ENCODE measurements around the gene RALGDS.

The RALGDS gene

DNA sequence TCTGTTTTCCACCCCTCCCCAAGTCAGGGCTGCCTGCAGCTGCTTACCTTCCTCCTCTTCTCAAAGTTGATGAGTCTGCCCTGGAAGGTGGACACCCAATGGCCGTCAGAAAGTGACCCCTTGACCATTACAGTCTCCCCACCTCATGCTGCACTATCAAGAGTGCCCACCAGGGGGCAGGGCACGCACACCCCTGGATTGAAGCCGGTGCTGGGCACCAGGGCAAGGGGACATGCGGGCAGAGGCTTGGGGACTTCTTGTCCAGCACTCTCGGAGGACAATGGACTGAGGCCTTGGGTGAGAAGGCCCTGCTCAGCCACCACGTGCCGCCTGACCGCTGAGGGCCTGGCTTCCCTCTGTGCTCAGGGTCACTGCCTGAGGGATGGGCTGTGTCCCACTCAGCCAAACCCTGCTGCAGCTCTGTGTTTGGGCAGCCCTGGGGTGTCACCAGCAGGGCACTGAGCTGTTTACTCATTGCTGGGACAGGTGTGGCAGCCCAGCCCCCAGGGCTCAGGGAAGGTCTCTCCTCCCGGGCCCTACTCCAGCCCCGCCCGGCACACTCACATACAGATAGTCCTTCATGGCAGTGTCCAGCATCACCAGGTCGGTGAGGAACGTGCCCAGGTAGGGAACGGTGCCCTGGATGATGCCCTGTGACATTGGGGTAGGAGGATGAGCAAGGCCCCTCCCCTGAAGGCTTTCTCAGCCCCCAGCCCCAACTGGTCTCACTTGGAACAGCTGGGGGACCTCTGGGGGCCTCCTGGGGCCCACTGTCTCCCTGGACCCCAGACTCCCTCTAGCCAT, 17.7 kb downstream of the RALGDS start:
- TF ChIP-seq, protein P1, sequence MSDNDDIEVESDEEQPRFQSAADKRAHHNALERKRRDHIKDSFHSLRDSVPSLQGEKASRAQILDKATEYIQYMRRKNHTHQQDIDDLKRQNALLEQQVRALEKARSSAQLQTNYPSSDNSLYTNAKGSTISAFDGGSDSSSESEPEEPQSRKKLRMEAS (IDR thresholded peaks at IDR 0.05; ENCODE audit: low read depth, low read length): peak; percentile 44; the same call in 1 of the 2 replicates
- TF ChIP-seq POLR2A (IDR thresholded peaks at IDR 0.05; ENCODE audit: extremely low read depth, insufficient read length): no peak
- TF ChIP-seq, protein P2, sequence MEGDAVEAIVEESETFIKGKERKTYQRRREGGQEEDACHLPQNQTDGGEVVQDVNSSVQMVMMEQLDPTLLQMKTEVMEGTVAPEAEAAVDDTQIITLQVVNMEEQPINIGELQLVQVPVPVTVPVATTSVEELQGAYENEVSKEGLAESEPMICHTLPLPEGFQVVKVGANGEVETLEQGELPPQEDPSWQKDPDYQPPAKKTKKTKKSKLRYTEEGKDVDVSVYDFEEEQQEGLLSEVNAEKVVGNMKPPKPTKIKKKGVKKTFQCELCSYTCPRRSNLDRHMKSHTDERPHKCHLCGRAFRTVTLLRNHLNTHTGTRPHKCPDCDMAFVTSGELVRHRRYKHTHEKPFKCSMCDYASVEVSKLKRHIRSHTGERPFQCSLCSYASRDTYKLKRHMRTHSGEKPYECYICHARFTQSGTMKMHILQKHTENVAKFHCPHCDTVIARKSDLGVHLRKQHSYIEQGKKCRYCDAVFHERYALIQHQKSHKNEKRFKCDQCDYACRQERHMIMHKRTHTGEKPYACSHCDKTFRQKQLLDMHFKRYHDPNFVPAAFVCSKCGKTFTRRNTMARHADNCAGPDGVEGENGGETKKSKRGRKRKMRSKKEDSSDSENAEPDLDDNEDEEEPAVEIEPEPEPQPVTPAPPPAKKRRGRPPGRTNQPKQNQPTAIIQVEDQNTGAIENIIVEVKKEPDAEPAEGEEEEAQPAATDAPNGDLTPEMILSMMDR (IDR thresholded peaks at IDR 0.05; ENCODE audit: low read depth, low read length): peak; percentile 82
- DNase-seq (ENCODE audit: low read depth): peak; percentile 46

DNA sequence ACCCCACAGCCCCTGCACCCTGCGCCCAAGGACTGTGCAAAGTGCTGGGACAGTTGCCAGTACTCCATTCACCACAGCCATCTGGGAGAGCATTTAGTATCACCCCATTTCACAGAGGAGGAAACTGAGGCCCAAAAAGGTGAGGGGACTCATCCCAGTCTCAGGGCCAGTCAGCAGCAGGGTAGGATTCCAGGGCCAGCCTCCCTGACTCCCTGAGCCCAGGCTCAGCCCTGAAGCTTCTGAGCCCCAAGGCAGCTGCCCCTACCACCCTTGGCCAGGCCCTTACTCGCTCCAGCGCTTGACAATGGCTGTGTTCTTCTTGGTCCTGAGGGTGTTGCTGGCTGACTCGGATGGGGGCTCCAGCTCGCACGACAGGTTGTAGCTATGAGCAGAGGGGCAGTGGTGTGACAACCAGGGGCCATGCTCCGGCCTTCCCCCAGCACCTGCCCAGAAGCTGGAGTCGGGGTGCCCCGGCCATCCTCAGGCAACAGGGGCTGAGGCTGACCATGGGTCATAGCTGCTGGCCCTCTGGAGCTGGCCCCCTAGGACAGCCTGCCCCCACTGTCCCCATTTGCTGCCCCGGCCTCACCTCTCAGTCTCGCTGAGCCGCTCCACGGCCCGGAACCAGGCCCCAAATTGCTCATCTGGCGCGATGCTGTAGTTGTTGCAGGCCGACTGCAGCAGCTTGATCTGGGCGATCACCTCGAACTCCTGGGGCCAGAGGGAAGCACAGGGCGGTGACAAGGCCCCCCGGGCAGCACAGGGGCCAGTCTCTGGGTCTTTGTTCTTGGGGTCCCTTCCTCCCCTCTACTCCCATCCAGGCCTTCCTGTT, 18.6 kb downstream of the RALGDS start:
- TF ChIP-seq MYC (IDR thresholded peaks at IDR 0.05; ENCODE audit: low read depth, low read length) (no peak), POLR2A (IDR thresholded peaks at IDR 0.05; ENCODE audit: extremely low read depth, insufficient read length) (no peak)
- TF ChIP-seq, protein P2 (IDR thresholded peaks at IDR 0.05; ENCODE audit: low read depth, low read length): no peak
- TF ChIP-seq, protein P1 (IDR thresholded peaks at IDR 0.05; ENCODE audit: low read depth, low read length): no peak
- H3K4me3 ChIP-seq (ENCODE audit: low read depth, low read length): no peak overlapping the region
- DNase-seq (ENCODE audit: low read depth): no peak

More for the DNA sequence above, 17.7 kb downstream of the RALGDS start:
- no peak overlapping the region for H3K4me3 ChIP-seq (ENCODE audit: low read depth, low read length)

DNA sequence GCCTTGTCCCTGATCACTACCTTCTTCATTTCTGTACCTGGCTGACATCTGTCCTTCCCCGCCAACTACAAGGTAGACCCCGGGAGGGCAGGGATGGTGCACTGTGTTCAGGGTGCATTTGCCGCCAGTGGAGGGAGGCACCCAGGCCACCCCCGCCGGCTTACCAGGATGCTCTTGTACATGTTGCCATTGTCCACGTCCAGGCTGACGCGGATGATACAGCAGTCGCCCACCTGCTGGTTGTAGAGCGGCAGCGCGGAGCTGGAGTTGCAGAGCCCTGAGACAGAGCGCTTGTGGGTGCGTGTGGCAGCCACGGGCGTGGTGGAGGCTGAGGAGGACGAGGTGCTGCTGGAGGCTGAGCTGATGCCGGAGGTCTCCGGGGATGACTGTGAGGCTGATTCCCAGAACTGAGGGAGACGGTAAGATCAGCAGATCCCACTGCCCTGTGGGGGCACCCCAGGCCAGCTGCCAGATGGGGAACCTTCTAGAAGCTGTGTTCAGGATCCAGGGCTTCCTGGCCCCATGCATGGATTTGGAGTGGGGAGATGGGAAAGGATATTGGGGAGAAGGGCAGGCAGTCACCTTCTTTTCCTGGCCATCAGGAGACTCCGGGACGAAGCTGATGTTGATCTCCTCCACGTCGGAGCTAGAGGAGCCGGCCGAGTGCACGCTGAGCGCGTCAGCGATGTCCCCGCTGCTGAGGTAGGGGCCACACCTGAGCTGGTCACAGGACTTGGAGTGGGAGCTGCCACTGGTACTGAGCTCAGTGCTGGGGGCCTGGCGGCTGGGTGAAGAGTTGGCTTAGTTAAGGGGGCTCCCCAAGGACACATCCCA, 19.5 kb downstream of the RALGDS start:
- no peak overlapping the region for H3K4me3 ChIP-seq (ENCODE audit: low read depth, low read length)
- TF ChIP-seq, protein P1 (IDR thresholded peaks at IDR 0.05; ENCODE audit: low read depth, low read length): no peak
- TF ChIP-seq POLR2A (IDR thresholded peaks at IDR 0.05; ENCODE audit: extremely low read depth, insufficient read length) (no peak), MYC (IDR thresholded peaks at IDR 0.05; ENCODE audit: low read depth, low read length) (no peak)
- TF ChIP-seq, protein P2 (IDR thresholded peaks at IDR 0.05; ENCODE audit: low read depth, low read length): no peak
- DNase-seq (ENCODE audit: low read depth): no peak

DNA sequence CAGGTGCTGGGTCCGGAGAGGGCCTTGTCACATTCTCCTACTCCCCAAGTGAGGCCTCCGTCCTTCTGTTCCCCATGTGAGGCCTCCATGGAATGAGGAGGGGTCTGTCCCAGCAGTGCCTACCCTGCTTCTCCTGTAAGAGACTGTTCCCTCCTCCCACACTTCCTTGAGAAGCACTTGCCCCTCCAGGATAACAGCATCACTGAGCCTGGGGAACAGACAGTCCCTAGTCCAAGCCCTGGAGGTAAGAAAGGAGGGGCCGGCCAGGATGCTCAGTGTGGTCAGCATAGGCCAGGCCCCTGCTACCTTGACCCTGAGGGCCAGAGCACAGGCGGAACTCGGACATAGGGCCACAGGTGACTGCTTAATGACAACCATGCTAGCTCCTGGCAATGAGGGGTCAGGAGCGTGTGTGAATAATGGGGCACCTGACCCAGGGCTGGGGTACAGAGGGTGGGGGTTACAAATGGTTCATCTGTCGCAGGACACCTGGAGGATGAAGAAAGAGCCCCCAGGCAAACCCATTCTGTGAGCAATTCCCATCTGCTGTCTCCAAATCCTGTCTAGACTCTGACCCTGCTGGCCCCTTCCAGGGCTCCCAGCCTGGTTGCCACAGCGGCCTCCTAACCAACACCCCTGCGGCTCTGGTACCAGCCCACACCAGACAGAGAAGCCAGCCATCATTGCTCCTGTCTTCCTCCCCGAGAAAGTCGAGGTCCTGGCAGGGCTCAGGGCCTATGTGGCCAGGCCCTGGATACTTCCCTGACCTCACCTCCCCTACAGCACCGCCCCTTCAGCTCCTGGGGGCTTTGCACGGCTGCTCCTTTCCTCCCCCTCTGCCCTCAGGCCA, 20.3 kb downstream of the RALGDS start:
- H3K4me3 ChIP-seq (ENCODE audit: low read depth, low read length): no peak overlapping the region
- TF ChIP-seq POLR2A (IDR thresholded peaks at IDR 0.05; ENCODE audit: extremely low read depth, insufficient read length) (no peak), MYC (IDR thresholded peaks at IDR 0.05; ENCODE audit: low read depth, low read length) (no peak)
- TF ChIP-seq, protein P2 (IDR thresholded peaks at IDR 0.05; ENCODE audit: low read depth, low read length): no peak
- TF ChIP-seq, protein P1 (IDR thresholded peaks at IDR 0.05; ENCODE audit: low read depth, low read length): no peak
- no peak for DNase-seq (ENCODE audit: low read depth)

All from NB4 (cell line).